B cell (primary cell): Measurements from ENCODE around the gene ARAP2.

Experiments used
- CTCF ChIP-seq: fragments of 200-600 bp; IDR thresholded peaks from one replicate; pipeline ENCODE4 v1.8.0; 2022; ENCODE audit warnings: antibody characterized with exemption, mild to moderate bottlenecking
- EZH2 ChIP-seq: IDR thresholded peaks from 2 replicates; pipeline ENCODE4 v1.6.1; 2012; ENCODE audit warnings: borderline replicate concordance, low read depth, mild to moderate bottlenecking, moderate library complexity, low read length; ENCODE audit not compliant: insufficient read depth, poor library complexity, severe bottlenecking

GRCh38 chr4:36163198-36163597 lies 81.1 kb downstream of the ARAP2 start:
- no peak for TF ChIP-seq CTCF
- no peak for TF ChIP-seq EZH2
